Loucy (cell line): Measurements from ENCODE around the gene CYP19A1.

ENCODE experiments used
- H2AFZ ChIP-seq: fragments of 200-600 bp; sonication (generic); 2 replicates; pipeline ENCODE4 v1.6.0; 2016; ENCODE audit warnings: antibody characterized with exemption, mild to moderate bottlenecking, low read length, moderate library complexity
- H3F3A ChIP-seq: fragments of 200-600 bp; 2 replicates; pipeline ENCODE4 v1.6.0; 2016; ENCODE audit warnings: antibody characterized with exemption, low read depth, mild to moderate bottlenecking
- H3K27me3 ChIP-seq: fragments of 200-600 bp; sonication (generic); 2 replicates; pipeline ENCODE4 v1.6.1; 2014; ENCODE audit warnings: low read length, mild to moderate bottlenecking; ENCODE audit not compliant: insufficient read depth, poor library complexity, severe bottlenecking
- H3K36me3 ChIP-seq: fragments of 200-600 bp; sonication (generic); 2 replicates; pipeline ENCODE4 v1.6.1; 2016; ENCODE audit warnings: low read length; ENCODE audit not compliant: insufficient read depth
- H3K4me1 ChIP-seq: fragments of 200-600 bp; sonication (generic); 2 replicates; pipeline ENCODE4 v1.5.1; 2014; ENCODE audit warnings: low read length, mild to moderate bottlenecking; ENCODE audit not compliant: insufficient read depth, poor library complexity, severe bottlenecking
- H3K4me2 ChIP-seq: fragments of 200-600 bp; sonication (generic); 2 replicates; pipeline ENCODE4 v1.6.0; 2014; ENCODE audit warnings: antibody characterized with exemption, low read length, low read depth, mild to moderate bottlenecking; ENCODE audit not compliant: poor library complexity, severe bottlenecking
- H3K4me3 ChIP-seq: fragments of 200-600 bp; sonication (generic); 2 replicates; pipeline ENCODE4 v1.5.1; 2014; ENCODE audit warnings: low read length, mild to moderate bottlenecking, mixed read lengths; ENCODE audit not compliant: poor library complexity, severe bottlenecking
- H3K79me2 ChIP-seq: fragments of 200-600 bp; sonication (generic); 2 replicates; pipeline ENCODE4 v1.6.1; 2014; ENCODE audit warnings: low read length; ENCODE audit not compliant: insufficient read depth
- H3K9ac ChIP-seq: fragments of 200-600 bp; sonication (generic); 2 replicates; pipeline ENCODE4 v1.6.0; 2014; ENCODE audit warnings: mild to moderate bottlenecking, low read depth, low read length, moderate library complexity; ENCODE audit not compliant: poor library complexity, severe bottlenecking
- H3K9me2 ChIP-seq: fragments of 200-600 bp; sonication (generic); replicated peaks from 2 replicates; pipeline ENCODE4 v1.6.1; 2016; ENCODE audit warnings: low read depth, low read length, mixed read lengths
- H3K9me3 ChIP-seq: fragments of 200-600 bp; sonication (generic); 2 replicates; pipeline ENCODE4 v1.6.1; 2014; ENCODE audit warnings: mild to moderate bottlenecking, antibody characterized with exemption, low read length, low read depth; ENCODE audit not compliant: insufficient read depth
- H4K20me1 ChIP-seq: fragments of 200-600 bp; sonication (generic); 2 replicates; pipeline ENCODE4 v1.6.0; 2014; ENCODE audit warnings: antibody characterized with exemption, low read length, mild to moderate bottlenecking; ENCODE audit not compliant: insufficient read depth, poor library complexity, severe bottlenecking
- EZH2phosphoT487 ChIP-seq: fragments of 200-600 bp; IDR thresholded peaks from 2 replicates; pipeline ENCODE4 v1.6.1; 2018; ENCODE audit warnings: antibody characterized with exemption, mild to moderate bottlenecking, moderate library complexity, borderline replicate concordance
- TF ChIP-seq, protein P1 (sequence below): fragments of 200-600 bp; sonication (generic); conservative IDR thresholded peaks from 2 replicates; pipeline ENCODE4 v1.5.1; 2014; ENCODE audit warnings: mild to moderate bottlenecking, antibody characterized with exemption, low read length

CYP19A1 gene

DNA sequence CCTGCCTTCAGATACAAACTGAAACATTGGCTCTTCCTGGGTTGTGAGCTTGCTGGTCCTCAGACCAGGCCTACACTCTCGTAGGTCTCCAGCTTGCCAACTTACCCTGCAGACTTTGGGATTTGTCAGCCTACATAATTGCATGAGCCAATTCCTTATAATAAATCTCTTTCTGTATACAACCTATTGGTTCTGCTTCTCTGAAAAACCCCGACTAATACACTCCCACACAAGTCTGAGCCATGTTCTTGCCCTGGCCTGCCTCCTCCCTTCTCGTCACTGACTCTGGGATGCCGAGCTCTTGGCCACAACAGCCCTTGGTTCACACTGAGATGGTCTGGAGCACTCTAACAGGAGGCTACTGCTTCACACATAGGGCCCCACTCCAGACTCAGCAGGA lies 9.5 kb downstream of the CYP19A1 start:
- H2AFZ ChIP-seq, result no peak overlapping the region
- no peaks in the 10 kb centered on the region for H3K4me1 ChIP-seq
- H3K9me3 ChIP-seq, result no peaks in the 10 kb centered on the region
- no peaks in the 10 kb centered on the region for H3K27me3 ChIP-seq
- H3F3A ChIP-seq, result no peaks in the 10 kb centered on the region
- no peaks in the 10 kb centered on the region for H3K36me3 ChIP-seq
- H3K4me2 ChIP-seq, result no peak overlapping the region
- TF ChIP-seq EZH2phosphoT487, result no peak
- TF ChIP-seq, protein P1, sequence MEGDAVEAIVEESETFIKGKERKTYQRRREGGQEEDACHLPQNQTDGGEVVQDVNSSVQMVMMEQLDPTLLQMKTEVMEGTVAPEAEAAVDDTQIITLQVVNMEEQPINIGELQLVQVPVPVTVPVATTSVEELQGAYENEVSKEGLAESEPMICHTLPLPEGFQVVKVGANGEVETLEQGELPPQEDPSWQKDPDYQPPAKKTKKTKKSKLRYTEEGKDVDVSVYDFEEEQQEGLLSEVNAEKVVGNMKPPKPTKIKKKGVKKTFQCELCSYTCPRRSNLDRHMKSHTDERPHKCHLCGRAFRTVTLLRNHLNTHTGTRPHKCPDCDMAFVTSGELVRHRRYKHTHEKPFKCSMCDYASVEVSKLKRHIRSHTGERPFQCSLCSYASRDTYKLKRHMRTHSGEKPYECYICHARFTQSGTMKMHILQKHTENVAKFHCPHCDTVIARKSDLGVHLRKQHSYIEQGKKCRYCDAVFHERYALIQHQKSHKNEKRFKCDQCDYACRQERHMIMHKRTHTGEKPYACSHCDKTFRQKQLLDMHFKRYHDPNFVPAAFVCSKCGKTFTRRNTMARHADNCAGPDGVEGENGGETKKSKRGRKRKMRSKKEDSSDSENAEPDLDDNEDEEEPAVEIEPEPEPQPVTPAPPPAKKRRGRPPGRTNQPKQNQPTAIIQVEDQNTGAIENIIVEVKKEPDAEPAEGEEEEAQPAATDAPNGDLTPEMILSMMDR, result no peak
- H3K9me2 ChIP-seq, result no peaks in the 10 kb centered on the region
- H3K9ac ChIP-seq, result no peak overlapping the region
- H4K20me1 ChIP-seq, result no peaks in the 10 kb centered on the region
- no peaks in the 10 kb centered on the region for H3K79me2 ChIP-seq
- H3K4me3 ChIP-seq, result no peak overlapping the region

DNA sequence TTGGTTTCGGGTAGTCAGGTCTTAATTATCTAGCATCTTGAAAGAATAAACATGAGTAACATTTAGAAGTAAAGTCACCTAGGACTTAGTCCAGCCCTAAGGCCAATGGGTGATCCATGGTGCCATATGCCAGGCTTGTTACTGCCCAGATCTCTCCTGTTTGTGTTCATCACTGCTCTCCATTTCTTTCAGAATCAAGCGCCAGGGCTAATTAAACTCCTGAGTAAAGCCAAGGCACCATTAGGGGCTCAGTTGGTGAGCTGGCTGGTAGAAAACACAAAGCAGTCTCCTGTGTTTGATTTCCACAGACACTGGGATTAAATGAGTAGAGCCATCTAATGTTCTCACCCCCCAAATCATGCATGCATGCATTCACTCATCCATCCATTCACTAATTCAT lies 11.3 kb downstream of the CYP19A1 start:
- Histone ChIP-seq H3K9ac (no peak overlapping the region), H3K4me3 (no peak overlapping the region), H2AFZ (no peak overlapping the region), H3K4me2 (no peak overlapping the region), H3K36me3 (no peaks in the 10 kb centered on the region), H3K4me1 (no peaks in the 10 kb centered on the region), H3F3A (no peaks in the 10 kb centered on the region), H3K79me2 (no peaks in the 10 kb centered on the region), H3K9me2 (no peaks in the 10 kb centered on the region), H3K27me3 (no peaks in the 10 kb centered on the region), H4K20me1 (no peaks in the 10 kb centered on the region), H3K9me3 (no peaks in the 10 kb centered on the region)
- TF ChIP-seq, protein P1, result no peak
- TF ChIP-seq EZH2phosphoT487, result no peak

DNA sequence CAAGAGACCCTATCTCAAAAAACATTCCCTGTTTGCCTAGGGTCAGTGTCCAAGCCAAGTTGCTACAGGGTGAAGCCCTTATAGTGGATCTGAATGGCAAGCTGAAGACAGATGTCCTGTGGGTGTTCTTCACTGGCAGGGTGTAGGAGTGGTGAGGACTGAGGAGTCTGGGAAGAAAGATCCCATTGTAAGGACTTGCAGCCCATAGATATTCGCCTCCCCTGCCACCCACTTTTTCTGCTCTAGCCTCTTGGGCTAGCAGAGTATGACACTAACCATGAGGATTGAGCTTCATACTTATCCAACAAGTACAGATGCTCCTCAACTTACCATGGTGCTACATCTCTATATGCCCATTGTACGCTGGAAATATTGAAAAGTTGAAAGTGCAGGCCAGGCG lies 13.2 kb downstream of the CYP19A1 start:
- Histone ChIP-seq H3K9ac (no peak overlapping the region), H3F3A (no peaks in the 10 kb centered on the region)
- TF ChIP-seq, protein P1, result no peak
- TF ChIP-seq EZH2phosphoT487, result no peak

More for the DNA sequence above, 13.2 kb downstream of the CYP19A1 start:
- Histone ChIP-seq H3K4me1 (no peaks in the 10 kb centered on the region), H3K79me2 (no peaks in the 10 kb centered on the region), H4K20me1 (no peaks in the 10 kb centered on the region), H3K9me2 (no peaks in the 10 kb centered on the region), H2AFZ (no peak overlapping the region), H3K9me3 (no peaks in the 10 kb centered on the region), H3K27me3 (no peaks in the 10 kb centered on the region), H3K36me3 (no peaks in the 10 kb centered on the region), H3K4me2 (no peak overlapping the region), H3K4me3 (no peak overlapping the region)
